GM18951 (cell line): ENCODE data around the gene ADAMTS8.

ENCODE experiments used
- POLR2A ChIP-seq: IDR thresholded peaks from 4 replicates; pipeline ENCODE4 v1.6.1; 2011; ENCODE audit warnings: mild to moderate bottlenecking; ENCODE audit not compliant: insufficient read length, insufficient read depth; ENCODE audit errors: extremely low read depth
- in situ Hi-C: fragments of 300-500 bp; cut with MboI; formaldehyde crosslinking; loops from one replicate; pipeline ENCODE4 v1.12.0; 2022; ENCODE audit warnings: low sequenced_read_pairs, mixed read lengths, inconsistent platforms; ENCODE audit not compliant: unreplicated experiment

The ADAMTS8 gene

DNA sequence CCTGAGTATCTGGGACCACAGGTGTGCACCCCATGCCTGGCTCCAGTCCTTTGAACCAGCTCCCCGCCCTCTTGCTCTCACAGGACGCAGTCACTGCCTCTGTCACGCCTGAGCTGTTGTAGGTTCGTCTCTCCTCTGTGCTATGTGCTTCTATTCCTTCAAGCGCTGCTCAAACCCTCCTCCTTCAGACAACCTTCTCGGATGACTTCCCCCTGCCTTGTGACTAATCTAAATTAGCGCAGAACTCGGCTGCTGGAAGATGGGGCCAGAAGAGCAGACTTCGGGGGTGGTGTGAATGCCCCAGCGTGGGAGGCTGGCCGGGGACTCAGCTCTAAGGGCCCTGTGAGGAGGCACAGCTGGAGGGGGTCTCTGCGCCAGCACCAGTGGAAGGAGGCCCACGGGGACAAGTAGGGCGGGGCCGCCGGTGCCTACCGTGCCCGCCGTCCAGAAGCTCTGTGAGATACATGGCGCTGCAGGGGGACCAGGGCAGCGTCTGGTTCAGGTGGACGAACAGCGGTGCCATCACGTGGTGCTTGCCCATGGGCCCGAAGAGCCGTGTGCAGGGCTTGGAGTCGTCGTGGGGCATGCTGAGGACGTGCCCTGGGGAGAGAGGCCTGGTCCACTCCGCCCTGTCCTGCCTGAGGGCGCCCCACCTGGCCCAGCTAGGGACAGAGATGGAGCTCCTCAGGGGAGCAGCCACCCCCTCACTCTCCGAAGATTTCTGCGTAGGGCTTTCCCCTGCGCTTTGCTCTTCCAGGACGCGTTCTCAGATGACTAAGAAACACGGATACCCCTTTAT, 12.5 kb downstream of the ADAMTS8 start:
- no peak for TF ChIP-seq POLR2A
- in situ Hi-C loops: no loop called here

DNA sequence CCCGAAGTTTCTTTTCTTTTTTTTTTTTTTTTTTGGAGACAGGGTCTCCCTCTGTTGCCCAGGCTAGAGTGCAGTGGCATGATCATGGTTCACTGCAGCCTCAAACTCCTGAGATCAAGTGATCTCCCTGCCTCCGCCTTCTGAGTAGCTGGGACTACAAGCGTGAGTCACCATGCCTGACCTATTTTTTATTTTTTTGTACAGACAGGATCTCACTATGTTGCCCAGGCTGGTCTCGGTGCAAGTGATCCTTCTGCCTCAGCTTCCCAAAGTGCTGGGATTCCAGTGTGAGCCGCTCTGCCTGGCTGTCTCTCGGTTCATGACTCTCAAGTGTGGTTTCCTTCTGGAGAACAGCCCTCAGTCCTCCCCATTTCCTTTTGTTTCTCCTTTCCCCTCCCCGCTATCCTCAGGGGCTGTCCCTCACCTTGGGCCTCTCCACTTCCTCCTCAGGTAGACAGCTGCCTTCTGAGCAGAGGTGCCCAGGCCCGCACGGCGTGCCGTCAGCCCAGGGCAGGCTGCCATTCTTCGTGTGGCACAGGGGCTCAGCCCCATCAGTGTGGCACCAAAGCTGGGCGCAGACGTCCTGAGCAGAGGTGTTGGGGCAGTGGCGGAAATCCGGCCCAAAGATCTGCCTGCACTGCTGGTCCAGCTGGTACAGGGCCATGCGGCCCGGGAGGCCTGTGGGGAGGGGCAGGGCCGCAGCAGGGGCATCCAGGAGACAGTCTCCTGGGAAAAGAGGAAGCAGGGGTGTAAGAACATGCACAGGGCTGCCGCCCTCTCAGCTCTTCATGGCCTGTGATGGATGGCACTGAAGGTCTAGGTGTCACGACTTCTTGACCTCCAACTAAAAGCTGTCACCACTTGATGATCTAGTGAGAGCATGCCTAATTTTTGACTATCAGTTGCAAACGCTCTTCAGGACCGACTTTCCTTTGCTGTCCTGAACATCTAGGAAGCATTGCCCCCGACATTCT, 14.0 kb downstream of the ADAMTS8 start:
- no peak for TF ChIP-seq POLR2A
- in situ Hi-C loops: no loop called here

DNA sequence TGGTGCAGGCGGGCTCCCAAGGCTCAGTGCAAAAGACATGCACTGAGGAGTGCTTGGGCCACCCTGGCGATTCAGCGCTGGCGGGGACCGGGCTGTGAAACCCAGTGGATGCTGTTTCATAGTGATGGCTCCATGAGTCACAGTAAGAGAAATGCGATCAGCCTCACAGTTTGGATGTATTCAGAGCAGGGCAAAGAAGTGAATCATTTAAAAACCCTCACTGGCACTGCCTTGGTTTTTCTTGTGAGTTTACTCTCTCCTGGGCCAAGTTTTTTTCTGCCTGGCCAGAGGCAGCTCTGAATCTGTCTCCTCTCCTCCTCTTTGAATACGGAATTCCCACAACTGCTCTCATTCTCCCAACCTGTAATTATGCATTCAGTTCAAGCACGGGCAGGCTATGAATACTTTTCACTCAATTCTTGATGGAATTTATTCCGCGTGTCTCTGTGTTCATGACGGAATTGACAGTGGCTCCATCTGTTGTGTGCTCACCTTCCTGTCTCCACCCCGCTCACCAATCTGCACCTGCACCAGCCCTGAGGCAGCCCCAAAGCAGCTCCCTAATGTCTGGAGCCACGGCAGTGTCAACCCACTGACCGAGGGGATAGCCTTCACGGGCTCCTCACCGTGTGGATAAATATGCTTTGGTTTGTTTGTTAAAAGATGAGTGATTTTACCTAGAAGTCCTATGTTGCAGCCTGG, 14.9 kb downstream of the ADAMTS8 start:
- in situ Hi-C loops: no loop called here
- TF ChIP-seq POLR2A: no peak

DNA sequence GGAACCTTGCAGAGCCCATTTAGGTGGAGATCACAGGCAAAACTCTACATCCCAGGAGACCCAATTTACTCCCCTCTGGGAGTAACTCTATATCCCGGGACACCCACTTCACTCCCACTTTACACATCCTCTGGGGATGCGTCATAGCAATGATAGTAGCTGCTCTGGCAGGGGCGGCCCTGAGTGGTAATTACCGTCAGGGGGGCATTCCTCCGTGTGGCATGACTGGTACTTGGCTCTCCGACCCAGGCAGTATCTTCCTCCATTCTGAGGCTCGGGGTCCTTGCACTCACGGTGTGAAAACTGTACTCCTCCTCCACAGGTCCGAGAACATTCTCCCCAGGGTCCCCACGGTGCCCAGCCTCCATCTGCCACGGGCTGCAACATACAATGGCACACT, 17.2 kb downstream of the ADAMTS8 start:
- TF ChIP-seq POLR2A: no peak
- in situ Hi-C loops: no loop called here

DNA sequence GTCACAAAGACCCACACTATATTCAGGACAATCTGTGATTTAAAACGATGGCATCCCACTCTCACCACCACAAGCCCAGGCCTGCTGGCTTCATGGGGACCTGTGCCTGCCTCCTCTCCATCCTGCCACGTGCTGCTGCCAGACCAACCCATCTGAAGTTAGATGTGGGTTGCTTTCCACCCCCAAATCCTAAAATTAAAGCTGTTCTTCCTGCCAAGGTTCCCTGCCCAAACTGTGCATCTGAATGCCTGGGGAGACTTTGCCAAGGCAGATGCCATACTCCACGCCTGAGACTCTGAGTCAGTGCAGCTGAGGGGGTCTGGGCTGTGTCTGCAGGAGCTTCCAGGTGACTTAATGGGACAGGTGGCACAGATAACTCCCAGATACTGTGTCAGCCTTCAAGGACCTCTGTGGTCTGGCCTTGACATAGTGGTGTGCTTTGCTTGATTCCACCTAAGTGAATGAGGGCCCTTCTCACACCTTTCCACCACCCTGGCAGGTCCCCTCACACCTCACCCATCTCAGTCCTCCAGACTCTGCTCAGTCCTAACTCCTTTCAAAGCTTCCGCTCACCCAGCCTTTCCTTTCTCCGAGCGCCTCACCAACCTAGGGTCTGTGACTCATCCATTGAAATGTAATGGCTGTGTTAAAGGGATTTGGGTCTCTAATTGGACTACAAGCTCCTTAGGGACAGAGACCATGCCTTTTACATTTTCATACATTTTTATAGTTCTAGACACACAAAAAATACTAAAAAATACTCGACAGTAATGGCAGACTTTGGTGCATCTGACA, 18.6 kb downstream of the ADAMTS8 start:
- TF ChIP-seq POLR2A: no peak
- in situ Hi-C loops: no loop called here

DNA sequence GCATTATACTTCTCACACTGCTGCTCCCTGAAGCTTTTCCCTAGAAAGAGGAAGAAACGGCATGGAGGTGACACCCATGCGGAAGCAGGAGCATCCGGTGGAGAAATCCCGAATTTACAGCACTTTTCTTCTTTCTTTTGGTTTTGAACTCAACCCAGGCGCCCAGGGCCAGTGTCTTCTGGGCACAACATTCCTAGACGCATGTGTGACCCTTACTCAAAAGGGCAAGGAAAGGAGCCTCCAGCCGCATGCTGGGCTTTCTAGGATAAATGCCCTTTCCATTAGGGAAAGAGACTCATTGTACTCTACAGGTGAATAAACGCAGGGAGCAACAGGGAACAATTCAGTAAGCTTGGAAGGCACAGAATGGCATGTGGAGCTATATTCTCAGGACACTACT, 19.5 kb downstream of the ADAMTS8 start:
- TF ChIP-seq POLR2A: no peak
- in situ Hi-C loops: no loop called here

DNA sequence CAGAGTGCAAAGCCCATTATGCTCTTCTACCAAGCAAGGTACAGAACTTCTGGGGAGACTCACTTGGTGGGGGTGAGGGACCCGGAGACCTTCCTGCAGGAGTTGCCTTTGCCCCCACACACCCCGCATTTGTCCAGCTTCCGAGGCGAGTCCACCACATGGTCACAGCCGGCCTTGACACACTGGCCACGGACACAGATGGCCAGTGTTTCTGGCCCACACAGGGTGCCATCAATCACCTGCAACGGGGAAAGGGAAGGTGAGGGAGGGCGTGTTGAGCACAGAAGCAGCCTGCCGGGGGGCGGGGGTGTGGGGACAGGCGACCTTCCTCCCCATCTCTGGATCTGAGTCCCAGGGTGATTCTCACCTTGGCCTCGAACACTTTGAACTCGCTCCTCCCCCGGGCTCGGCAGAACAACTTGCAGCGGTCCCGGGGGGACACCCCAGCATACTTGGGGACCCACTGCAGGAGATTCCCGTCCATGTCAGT, 20.0 kb downstream of the ADAMTS8 start:
- TF ChIP-seq POLR2A: no peak
- in situ Hi-C loops: no loop called here

DNA sequence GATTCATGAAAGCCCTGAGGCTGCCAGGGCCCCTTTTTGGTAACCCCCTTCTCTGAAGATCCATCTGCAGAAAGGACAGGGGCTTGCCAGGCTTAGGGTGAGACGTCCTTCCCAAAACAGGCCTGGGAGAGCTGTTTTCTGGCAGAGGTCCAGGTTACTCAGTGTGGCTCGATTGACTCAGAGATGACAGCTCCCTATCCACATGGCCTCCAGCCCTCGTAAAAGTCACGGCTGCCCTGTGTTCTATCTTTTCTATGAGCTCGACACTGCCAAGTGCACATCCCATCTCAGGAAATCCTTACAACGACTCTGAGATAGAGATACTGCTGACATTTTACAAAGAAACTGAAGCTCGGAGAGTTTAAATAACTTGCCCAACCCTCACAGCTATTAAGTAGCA, 20.4 kb downstream of the ADAMTS8 start:
- in situ Hi-C loops: no loop called here
- no peak for TF ChIP-seq POLR2A

DNA sequence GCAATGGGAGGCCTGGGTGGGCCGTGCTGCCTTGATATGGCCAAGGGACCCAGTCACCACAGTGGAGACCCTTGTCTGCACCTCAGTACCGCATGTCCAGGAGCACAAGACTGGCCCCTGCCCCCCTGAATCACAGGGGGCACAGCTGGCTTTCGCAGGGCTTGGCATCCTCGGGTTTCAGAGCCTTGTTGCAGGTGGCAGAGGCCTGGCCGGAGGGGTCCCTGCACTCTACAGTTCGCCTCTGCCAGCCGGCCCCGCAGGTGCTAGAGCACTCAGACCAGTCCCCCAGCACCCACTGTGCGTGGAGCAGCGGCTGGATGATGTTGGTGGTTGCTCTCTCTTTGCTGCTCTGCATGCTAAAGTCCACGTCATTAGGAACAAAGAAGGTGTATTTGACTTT, 23.0 kb downstream of the ADAMTS8 start:
- in situ Hi-C loops: no loop called here
- no peak for TF ChIP-seq POLR2A

DNA sequence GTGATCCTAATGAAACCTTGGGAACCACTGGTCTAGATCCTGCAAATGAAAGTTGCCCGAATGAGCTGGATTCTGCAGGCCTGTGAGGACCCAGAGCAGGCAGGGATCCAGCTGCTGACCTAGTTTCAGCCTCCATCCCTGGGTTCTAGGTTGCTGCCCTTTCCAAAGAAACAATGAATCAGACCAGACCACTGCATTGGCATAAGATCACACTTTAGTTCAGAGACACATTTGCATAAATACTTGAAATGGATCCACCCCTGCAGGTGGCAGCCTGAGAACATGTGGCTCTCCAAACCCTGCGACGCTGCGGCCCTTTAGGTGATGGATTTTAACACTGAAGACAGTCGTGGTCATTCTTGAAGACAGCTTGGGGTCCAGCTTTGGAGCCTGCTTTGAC, 23.7 kb downstream of the ADAMTS8 start:
- no peak for TF ChIP-seq POLR2A
- in situ Hi-C loops: no loop called here

DNA sequence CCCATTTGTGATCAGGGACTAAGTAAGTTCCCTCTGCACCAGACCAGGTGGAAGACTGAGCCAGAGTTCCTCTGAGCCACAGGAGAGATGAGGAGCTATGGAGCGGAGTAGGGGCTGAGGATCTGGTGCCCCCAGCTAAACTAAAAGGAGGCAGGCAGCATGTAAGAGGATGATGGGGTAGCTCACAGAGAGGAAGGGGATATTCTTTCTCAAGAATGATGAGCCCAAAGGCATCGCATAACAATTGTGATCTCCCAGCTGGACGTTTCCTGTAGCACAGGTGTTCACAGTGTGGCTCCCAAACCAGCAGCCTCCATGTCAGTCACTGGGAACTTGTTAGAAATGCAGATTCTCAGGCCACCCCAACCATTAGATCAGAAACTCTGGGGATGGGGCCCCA, 24.4 kb downstream of the ADAMTS8 start:
- TF ChIP-seq POLR2A: no peak
- in situ Hi-C loops: no loop called here

DNA sequence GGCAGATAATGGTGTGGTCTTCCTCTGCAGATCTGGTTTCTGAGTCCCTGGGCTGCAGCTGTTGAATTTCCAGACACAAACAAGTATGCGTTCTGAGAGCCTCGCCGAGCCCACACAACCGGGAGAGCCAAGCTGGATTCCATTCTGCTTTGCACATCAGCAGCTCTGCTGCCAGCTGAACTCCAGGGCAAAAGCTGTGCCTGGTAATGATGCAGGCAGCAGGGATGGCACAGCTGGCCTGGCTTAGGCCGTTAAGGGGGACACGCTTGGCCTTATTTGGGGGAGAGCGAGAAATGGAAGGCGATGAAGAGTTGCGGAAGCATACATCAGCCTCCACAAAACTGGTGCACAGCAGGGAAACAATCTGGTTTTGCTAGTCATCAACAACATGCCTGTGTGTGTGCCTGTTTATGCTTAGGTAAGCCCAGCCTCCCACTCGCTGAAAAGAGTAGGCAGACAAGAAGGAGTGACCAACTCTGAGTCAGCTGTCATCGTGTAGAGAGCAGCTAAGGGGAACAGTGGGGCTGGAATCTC, 25.1 kb downstream of the ADAMTS8 start:
- no peak for TF ChIP-seq POLR2A
- in situ Hi-C loops: no loop called here

DNA sequence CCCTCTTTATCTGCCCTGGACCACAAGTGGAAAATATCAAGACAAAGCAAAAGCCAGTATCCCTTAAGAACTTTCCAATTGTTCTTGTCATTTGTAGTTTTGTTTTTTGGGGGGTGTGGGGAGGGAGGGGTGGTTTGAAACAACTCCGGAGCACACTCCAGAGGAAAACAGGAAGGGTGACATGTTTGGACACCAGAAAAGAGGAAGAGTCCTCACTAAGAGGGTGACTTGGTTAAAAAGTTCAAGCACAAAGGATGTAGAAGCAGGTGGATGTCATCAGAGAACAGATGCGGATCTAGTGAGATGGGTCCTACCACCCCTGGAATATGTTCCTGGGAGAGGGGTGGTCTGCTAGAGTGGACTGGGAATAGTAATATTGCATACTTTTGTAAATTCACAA, 25.8 kb downstream of the ADAMTS8 start:
- TF ChIP-seq POLR2A: no peak
- in situ Hi-C loops: no loop called here
